ENCODE measurements around the gene PAX3. TPM values are rescaled to one million over a fixed set of nuclear protein-coding genes. Genes with fewer than 3 reads are reported as not detected.

The PAX3 gene
- total RNA-seq, 1 experiment from 2014 or later, result not detected

DNA sequence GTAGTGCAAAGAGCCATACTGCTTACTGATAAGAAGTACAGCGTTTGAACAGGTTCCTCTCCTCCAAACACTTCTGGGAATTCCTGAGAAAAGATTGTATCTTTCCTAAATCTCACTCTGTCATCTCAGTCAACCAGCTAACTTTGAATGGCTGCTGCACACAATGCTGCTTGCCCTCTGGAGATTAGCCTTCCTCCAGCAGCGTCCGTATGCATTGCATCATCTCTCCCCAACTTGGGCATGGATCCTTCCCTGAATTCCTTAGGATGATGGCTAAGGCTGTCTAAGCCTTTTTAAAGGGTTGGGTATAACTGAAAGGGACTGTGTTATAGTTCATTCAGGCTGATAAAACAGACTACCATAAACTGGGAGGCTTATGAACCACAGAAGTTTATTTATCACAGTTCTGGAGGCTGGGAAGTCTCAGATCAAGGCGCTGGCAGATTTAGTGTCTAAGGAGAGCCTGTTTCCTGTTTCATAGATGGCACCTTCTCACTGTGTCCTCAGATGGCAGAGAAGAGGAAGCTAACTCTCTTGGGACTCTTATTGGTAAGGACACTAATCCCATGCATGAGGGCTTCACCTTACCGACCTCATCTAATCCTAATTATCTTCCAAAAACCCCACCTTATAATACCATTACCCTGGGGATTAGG, 105.3 kb downstream of the PAX3 start:
- no peaks in the 10 kb centered on the region for H3K9me3 Mint-ChIP-seq (ENCODE audit: unreplicated experiment)
- ChIA-PET POLR2A (no interaction called here), CTCF (no interaction called here)
- no peaks in the 10 kb centered on the region for H3K9me3 ChIP-seq
- no peaks in the 10 kb centered on the region for H3K4me1 Mint-ChIP-seq (ENCODE audit: low read depth, unreplicated experiment)
- no TSS peak for BruUV-seq (replicated peaks)
- H3K36me3 Mint-ChIP-seq (ENCODE audit: insufficient read depth, unreplicated experiment), result no peaks in the 10 kb centered on the region
- no peaks in the 10 kb centered on the region for H3K27me3 ChIP-seq (replicated peaks; ENCODE audit: control insufficient read depth, insufficient read depth, low read length)
- intact Hi-C loops (cut with micrococcal nuclease; ENCODE audit: unreplicated experiment), result no loop called here
- no peak for TF ChIP-seq CTCF (IDR thresholded peaks at IDR 0.05; ENCODE audit: insufficient read depth in 1 of 2, low read depth in 1 of 2, low read length in 1 of 2, severe bottlenecking in 1 of 2, unreplicated experiment in 1 of 2)
- H3K27ac Mint-ChIP-seq (ENCODE audit: unreplicated experiment), result no peak overlapping the region
- DNase-seq, result no peak
- peaks cover 36% of the 10 kb centered on the region for H3K27me3 Mint-ChIP-seq (ENCODE audit: insufficient read depth, unreplicated experiment)
- H3K4me3 Mint-ChIP-seq (ENCODE audit: unreplicated experiment), result no peak overlapping the region
- H3K4me3 ChIP-seq (ENCODE audit: low read depth, low read length), result no peak overlapping the region
- H3K4me1 ChIP-seq, result no peaks in the 10 kb centered on the region
- no peaks in the 10 kb centered on the region for H3K36me3 ChIP-seq (ENCODE audit: control insufficient read depth, insufficient read depth, low read length)

DNA sequence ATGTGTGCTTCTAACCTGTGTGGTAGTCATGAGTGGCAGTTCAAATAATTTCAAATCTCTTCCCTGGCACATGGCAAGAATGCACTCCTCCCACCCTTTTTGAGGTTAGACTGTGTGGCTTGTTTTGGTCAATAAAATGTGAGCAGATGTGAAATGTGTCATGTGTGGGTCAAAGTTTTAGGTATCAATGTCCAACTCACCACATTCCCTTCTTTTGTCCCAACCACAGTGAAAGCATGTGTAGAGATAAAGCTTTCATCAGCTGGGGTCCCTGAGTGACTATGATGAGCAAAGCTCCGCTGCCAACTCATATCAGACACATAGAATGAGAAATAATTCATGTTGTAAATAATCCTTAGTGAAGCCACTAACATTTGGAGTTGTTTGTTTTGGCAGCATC, 118.2 kb downstream of the PAX3 start:
- Histone ChIP-seq H3K27me3 (replicated peaks; ENCODE audit: control insufficient read depth, insufficient read depth, low read length) (no peaks in the 10 kb centered on the region), H3K4me3 (ENCODE audit: low read depth, low read length) (no peak overlapping the region), H3K4me1 (no peaks in the 10 kb centered on the region; the same call in 1 of the 2 replicates), H3K36me3 (ENCODE audit: control insufficient read depth, insufficient read depth, low read length) (no peaks in the 10 kb centered on the region), H3K9me3 (no peaks in the 10 kb centered on the region)
- no TSS peak for BruUV-seq (replicated peaks)
- ChIA-PET CTCF (no interaction called here), POLR2A (no interaction called here)
- no peak for DNase-seq
- Mint-ChIP-seq H3K4me1 (ENCODE audit: low read depth, unreplicated experiment) (no peaks in the 10 kb centered on the region), H3K27ac (ENCODE audit: unreplicated experiment) (no peak overlapping the region), H3K36me3 (ENCODE audit: insufficient read depth, unreplicated experiment) (no peaks in the 10 kb centered on the region), H3K27me3 (ENCODE audit: insufficient read depth, unreplicated experiment) (peaks cover 23% of the 10 kb centered on the region), H3K9me3 (ENCODE audit: unreplicated experiment) (no peaks in the 10 kb centered on the region), H3K4me3 (ENCODE audit: unreplicated experiment) (no peak overlapping the region)
- no peak for TF ChIP-seq CTCF (IDR thresholded peaks at IDR 0.05; ENCODE audit: insufficient read depth in 1 of 2, low read depth in 1 of 2, low read length in 1 of 2, severe bottlenecking in 1 of 2, unreplicated experiment in 1 of 2)
- intact Hi-C loops (cut with micrococcal nuclease; ENCODE audit: unreplicated experiment), result no loop called here

DNA sequence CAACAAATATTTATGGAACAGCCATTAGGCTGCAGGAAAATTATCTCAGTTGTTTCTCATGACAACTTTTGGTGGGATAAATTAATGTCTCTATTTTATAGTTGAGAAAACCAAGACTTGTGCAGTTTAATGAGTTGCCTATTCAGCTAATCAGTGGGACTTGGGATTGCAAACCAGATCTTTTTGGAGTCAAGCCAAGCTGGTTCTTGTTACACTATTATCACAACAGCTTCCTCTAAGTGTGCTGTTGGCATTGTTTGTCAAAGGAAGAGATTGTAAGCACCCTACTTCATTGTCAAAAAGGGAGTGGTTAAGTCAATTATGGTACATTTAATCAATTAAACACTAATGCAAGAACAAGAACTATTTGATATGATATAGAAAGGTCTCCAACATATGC, 119.2 kb downstream of the PAX3 start:
- H3K4me1 Mint-ChIP-seq (ENCODE audit: low read depth, unreplicated experiment), result peaks cover 2% of the 10 kb centered on the region
- Histone ChIP-seq H3K9me3 (no peaks in the 10 kb centered on the region), H3K27me3 (replicated peaks; ENCODE audit: control insufficient read depth, insufficient read depth, low read length) (no peaks in the 10 kb centered on the region), H3K36me3 (ENCODE audit: control insufficient read depth, insufficient read depth, low read length) (no peaks in the 10 kb centered on the region), H3K4me1 (no peaks in the 10 kb centered on the region; the same call in 1 of the 2 replicates), H3K4me3 (ENCODE audit: low read depth, low read length) (no peak overlapping the region)
- no TSS peak for BruUV-seq (replicated peaks)
- ChIA-PET POLR2A (no interaction called here), CTCF (interaction anchor here (0.7 kb wide), 1 partner anchor 10 kb away, joined by 3 read pairs; no protein-coding TSS in a partner anchor)
- H3K9me3 Mint-ChIP-seq (ENCODE audit: unreplicated experiment), result no peaks in the 10 kb centered on the region
- H3K27me3 Mint-ChIP-seq (ENCODE audit: insufficient read depth, unreplicated experiment), result peaks cover 24% of the 10 kb centered on the region
- no peak for TF ChIP-seq CTCF (IDR thresholded peaks at IDR 0.05; ENCODE audit: insufficient read depth in 1 of 2, low read depth in 1 of 2, low read length in 1 of 2, severe bottlenecking in 1 of 2, unreplicated experiment in 1 of 2)
- H3K27ac Mint-ChIP-seq (ENCODE audit: unreplicated experiment), result no peak overlapping the region
- H3K36me3 Mint-ChIP-seq (ENCODE audit: insufficient read depth, unreplicated experiment), result no peaks in the 10 kb centered on the region
- intact Hi-C loops (cut with micrococcal nuclease; ENCODE audit: unreplicated experiment), result no loop called here
- no peak overlapping the region for H3K4me3 Mint-ChIP-seq (ENCODE audit: unreplicated experiment)
- DNase-seq, result no peak
